GM08714 (cell line): ENCODE data around the gene RAB11A.

Experiments
- H3K4me3 ChIP-seq: fragments of 200-500 bp; sonication (Bioruptor generic); 2 replicates; pipeline ENCODE4 v1.5.1; 2014; ENCODE audit warnings: mild to moderate bottlenecking, low read length, inconsistent platforms
- ZNF274 ChIP-seq: IDR thresholded peaks from 2 replicates; pipeline ENCODE4 v1.6.1; 2012; ENCODE audit warnings: mild to moderate bottlenecking, low read depth, low read length

RAB11A gene

DNA sequence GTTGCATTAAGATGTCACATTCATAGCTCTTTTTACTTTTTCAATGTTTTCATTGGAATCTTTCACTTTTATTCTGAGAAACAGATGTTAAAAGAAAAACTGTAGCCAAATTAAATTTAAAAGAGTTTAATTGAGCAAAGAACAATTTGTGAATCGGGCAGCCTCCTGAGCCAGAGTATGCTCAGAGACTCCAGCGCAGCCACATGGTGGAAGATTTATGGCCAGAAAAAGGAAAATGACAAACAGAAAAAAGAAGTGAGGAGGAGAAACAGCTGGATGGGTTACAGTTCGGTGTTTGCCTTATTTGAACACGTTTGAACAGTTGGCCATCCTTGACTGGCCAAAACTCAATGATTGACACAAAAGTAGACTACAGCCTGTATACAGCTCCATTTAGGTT lies 33.8 kb upstream of the RAB11A start:
- no peak overlapping the region for H3K4me3 ChIP-seq

DNA sequence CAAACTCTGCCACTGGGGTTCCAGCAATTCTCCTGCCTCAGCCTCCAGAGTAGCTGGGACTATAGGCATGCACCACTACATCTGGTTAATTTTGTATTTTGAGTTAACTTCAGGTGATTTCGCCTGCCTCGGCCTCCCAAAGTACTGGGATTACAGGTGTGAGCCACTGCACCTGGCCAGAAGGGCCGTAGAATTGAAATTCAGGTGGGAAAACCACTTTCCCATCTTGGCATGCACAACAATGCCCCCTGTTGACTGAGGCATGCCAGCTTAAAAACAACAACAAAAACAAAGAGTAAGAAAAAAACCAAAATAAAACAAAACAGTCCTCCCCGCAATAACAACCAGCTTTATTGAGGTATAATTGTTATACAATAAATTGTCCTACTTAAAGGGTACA lies 32.6 kb upstream of the RAB11A start:
- H3K4me3 ChIP-seq: no peak overlapping the region
- no peak for TF ChIP-seq ZNF274

More for the DNA sequence above, 33.8 kb upstream of the RAB11A start:
- TF ChIP-seq ZNF274: no peak

DNA sequence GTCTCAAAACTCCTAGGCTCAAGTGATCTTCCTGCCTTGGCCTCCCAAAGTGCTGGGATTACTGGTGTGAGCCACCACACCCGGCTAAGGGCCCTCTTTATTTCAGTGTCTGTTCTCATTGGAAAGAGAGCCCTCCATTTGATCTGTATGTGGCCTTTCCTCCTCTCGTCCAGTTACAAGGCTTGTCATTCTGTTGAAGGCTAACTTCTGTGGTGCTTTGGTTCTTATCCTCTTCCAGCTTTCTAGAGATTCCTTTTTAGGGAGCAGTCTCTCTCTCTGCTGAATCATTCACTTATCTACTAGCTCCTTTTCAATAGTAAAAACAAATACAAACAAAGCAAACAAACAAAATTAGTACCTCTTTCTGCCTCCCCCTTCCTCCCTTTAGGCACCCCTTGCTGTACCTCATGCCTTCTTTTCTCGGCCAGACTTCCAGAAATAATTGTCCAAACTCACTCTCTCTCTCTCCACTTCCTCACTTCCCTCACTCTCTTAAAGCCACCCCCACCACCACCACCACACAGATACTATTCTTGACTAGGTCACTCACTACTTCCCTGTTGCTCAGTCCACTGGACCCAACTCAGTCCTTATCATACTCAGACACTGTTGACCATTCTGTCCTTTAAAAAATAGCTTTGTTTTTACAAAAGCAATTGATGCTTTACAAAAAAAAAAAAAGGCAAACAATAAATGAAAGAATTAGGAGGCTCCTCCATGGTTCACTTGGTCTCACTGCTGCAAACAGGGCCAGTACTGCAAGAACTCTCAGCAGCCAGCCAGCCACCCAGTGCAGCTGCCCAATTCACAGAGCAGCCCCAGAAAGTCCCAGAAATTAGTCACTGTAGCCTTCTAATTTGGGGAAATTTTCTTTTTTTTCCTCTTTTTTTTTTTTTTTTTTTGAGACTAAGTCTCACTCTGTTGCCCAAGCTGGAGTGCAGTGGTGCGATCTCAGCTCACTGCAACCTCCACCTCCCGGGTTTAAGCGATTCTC lies 31.7 kb upstream of the RAB11A start:
- no peak for TF ChIP-seq ZNF274
- H3K4me3 ChIP-seq: no peak overlapping the region

- no peak for TF ChIP-seq ZNF274
- no peak overlapping the region for H3K4me3 ChIP-seq
Observed at GRCh38 chr15:65839354-65839901, 29.9 kb upstream of the RAB11A start.

- no peak overlapping the region for H3K4me3 ChIP-seq
Observed at GRCh38 chr15:65839985-65840384, 29.3 kb upstream of the RAB11A start.

GRCh38 chr15:65841121-65841930 lies 28.0 kb upstream of the RAB11A start:
- H3K4me3 ChIP-seq: no peak overlapping the region
- TF ChIP-seq ZNF274: no peak

More at GRCh38 chr15:65839985-65840384, 29.3 kb upstream of the RAB11A start:
- TF ChIP-seq ZNF274: no peak

GRCh38 chr15:65845826-65846519 lies 23.3 kb upstream of the RAB11A start:
- TF ChIP-seq ZNF274: no peak
- no peak overlapping the region for H3K4me3 ChIP-seq

- no peak overlapping the region for H3K4me3 ChIP-seq
- TF ChIP-seq ZNF274: no peak
Observed at GRCh38 chr15:65847989-65848388, 21.3 kb upstream of the RAB11A start.

DNA sequence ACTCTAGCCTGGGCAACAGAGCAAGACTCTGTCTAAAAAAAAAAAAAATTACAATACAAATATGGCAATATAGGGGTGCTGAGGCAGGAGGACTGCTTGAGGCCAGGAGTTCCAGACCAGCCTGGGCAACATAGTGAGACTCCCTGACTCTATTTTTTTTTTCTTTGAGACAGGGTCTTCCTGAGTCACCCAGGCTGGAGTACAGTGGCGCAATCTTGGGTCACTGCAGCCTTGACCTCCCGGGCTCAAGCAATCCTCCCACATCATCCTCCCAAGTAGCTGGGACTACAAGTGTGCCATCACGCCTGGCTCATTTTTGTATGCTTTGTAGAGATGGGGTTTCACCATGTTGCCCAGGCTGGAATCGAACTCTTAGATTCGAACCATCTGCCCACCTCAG lies 17.3 kb upstream of the RAB11A start:
- TF ChIP-seq ZNF274: no peak
- no peak overlapping the region for H3K4me3 ChIP-seq

GRCh38 chr15:65856821-65857455 lies 12.4 kb upstream of the RAB11A start:
- H3K4me3 ChIP-seq: no peak overlapping the region
- no peak for TF ChIP-seq ZNF274

- TF ChIP-seq ZNF274: no peak
- no peak overlapping the region for H3K4me3 ChIP-seq
Observed at GRCh38 chr15:65857718-65858402, 11.4 kb upstream of the RAB11A start.

DNA sequence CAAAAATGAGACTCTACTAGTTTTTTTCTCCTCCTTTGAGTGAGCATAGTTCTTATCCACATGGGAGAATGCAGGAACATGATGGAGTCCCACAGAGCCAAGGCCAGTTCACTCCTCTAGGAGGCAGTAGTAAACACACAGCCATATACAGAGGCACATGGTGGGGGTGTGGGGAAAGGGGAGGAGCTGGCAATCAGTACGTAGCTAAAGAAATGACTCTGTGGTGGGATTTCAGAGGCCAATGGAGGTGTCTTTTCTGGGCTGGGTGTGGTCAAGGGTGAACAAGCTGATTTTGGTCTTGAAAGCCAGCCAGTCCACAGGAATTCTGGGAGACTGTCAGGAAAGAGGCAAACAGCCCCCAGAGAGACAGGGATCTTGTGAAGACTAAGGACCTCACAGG lies 6.6 kb upstream of the RAB11A start:
- no peak overlapping the region for H3K4me3 ChIP-seq

GRCh38 chr15:65863106-65863505 lies 6.2 kb upstream of the RAB11A start:
- no peak for TF ChIP-seq ZNF274
- no peak overlapping the region for H3K4me3 ChIP-seq

More for the DNA sequence above, 6.6 kb upstream of the RAB11A start:
- no peak for TF ChIP-seq ZNF274
